Activated CD4-positive, alpha-beta T cell treated with anti-CD3 and anti-CD28 coated beads, Interleukin-2, amount 50 U/mL, for 4 hours (primary cell): ENCODE results near the gene WEE1.

Source experiments
- DNase-seq, 2 experiments: peaks; one replicate each; pipeline ENCODE4 v3.0.0-alpha.2; 2020

The WEE1 gene

DNA sequence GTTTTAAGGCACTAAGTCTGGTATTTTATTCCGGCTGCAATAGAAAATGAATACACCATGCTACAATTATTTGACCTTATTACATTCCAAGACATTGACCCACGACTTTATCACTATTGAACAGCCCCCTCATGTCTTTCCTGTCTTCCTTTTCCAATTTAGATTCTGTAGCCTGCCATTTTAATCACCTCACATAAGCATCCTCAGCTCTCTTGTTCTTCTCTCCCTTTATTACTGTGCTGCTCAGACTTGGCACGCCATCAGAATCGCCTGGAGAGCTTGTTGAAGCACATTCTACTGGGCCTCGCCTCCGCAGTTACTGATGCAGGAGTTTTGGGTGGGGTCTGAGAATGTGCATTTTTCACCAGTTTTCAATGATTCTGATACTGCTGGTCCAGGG, 51.7 kb downstream of the WEE1 start:
- DNase-seq: no peak

DNA sequence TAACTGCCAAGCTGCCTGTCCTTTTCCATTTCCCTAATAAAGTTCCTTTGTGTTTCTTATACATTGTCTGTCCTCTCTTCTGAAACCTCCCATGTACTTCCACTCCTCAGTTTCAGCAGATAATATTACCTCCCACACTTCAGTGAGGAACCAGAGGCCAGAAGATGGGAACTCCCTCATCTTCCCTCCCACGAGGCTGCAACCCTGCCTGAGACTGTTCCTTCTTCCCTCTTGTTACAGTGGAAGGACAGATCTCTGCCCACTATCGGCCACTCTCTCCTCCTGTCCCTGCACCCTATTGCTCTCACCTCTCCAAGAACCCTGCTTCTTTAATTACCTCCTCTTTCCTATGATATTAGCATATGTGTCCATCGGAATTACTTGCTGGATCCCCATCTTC, 52.3 kb downstream of the WEE1 start:
- no peak for DNase-seq

DNA sequence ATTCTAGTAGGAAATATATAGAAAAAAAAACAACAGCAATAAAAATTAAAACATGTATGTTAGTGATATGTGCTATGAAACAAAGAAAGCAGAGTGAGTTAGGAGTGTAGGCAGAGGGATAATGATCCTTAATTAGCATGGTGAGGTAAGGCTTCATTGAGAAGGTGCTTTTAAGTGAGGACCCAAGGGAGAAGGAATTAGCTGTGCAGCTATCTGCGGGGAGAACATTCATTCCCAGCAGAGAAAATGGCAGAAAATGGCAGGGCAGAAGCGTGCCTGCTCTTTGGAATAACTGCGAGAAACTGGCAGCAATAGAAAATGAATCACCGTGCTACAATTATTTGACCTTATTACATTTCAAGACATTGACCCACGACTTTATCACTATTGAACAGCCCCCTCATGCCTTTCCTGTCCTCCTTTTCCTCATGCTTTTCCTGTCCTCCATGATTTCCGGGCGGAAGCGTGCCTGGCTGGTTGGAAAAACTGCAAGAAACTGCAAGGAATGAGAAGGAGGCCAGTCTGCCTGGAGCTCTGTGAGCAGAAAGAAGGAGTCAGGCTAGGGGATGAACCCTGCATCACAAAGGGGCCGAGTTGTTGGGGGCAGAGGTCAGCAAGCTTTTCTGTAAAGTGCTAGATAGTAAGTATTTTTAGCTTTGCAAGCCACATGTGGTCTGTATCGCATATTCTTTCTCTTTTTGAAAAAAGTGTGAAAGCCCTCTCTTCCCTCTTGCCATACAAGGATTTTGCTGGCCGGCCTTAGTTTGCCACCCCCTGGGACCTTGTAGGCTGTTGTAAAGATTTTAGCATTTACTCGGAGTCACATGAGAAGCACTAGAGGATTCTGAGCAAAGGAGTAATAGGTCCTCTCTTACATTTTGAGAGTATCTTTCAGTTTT, 53.3 kb downstream of the WEE1 start:
- no peak for DNase-seq

DNA sequence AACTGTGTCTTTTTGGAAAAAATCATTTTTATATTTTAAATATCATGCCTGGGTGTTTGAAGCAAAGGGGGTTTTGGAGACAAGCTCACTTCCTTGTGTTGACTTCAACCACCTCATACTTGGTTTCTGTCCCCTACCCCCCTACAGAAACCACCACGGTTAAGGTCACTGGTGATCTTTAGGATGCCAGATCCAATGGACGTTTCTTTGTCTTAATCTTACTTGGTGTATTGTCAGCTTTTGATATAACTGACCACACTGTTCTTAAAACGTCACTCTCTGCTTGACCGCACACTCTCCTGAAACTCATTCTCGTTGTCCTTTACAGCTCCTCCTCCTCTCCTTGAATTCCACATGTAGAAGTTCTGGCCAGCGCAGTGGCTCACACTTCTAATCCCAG, 55.6 kb downstream of the WEE1 start:
- no peak for DNase-seq

DNA sequence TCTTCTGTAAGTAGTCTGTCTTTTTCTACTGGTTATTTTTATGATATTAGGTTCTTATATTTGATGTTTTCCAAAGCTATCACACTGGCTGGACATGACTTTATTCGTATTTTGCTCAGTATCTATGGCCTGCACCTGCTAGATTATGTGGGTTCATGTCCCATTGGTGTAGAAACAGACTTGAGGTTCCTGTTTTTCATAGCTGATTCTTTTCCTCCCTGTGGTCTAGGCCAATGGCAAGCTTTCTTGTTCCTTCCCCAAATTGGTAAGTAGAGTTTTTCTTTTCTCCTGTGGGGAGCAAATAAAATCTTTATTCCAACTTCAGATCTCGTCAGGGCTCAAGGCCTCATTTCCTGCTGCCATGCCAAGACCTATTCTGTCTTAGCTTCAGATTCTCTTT, 60.2 kb downstream of the WEE1 start:
- DNase-seq: no peak

DNA sequence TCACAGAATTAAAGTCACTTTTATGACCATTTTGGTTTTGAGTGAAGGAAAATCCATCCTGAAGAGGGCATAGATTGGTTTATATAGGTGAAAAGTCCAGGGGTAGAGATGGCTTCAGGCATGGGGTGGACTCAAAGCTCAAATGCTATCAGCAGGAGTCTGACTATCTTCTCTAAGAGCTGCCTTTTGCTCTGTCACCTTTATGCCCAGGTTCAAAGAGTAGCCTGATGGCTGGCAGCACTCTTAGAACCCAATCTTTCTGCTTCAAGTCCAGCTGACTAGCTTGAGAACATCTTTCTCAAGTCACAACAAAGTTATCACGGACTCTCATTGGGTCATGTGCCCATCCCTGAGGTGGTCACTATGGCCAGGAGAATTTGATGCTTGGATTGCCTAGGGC, 63.2 kb downstream of the WEE1 start:
- DNase-seq: no peak

DNA sequence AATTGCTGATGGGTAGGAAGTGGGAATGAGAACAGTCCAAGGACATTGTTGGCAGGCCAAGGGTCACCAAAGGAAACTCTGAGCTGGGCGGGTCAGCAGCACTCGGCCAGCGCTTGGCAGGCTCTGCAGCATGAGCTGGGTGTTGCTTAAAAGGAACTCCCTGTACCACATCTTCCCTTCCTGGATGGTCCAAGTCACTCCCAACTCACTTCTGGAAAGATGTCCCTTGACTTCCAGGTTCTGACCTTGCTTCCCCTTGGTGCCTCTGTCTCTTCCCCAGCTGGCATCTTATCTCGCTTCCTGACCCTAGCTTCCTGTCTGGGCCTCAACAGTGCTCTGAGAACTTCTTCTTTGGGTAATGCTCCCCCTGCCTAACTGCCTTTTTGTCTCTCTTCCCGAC, 65.6 kb downstream of the WEE1 start:
- DNase-seq: no peak
